ENCODE data around the gene ACBD6.

The ACBD6 gene

DNA sequence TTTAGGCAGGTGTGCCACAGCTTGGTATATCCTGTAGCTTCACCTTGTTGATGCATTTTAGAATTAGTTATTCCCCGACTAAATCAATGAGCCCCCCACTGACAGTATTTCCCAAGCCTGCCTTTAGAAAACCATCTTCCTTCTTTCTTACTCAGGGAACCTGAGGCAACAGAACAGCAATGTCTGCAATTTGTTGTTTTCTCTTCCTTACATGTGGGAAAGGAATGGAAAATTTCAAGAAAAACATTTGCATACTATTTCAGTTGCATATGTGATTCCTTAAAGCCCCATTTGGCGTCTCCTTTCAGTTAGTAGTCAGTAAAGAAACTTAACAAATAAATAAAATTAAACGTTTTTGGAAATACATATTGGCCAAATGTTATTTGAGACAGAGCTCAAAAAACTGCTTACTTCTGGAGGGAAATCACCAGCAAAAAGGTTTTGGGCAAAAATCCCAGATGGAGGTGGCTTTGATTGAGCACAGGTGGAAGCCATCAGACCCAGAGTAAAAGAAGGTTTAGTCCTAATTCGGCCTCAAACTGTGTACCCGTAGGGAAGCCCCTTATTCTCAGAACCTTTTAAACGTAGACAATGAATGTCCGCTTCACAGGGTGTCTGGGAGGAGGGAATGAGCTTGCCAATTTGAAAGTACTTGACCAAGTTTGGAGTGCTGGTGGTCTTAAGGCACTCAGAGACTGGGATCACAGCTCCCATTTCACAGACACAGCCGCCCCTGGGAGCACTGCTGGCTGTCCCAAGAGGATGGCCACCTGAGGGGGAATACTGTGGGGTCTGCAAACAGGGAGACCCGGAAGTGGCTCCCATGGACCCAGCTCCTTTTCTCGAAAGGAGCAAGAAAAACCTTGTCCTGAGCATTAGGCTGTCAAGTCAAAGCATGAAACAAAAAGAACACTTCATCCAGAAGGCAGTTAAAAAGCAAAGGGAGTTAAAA, 263.0 kb downstream of the ACBD6 start:
- no peak overlapping the region for H3K4me3 ChIP-seq
- DNase-seq (ENCODE audit: low read depth, low spot score): no peak
- H3K27ac ChIP-seq: no peak overlapping the region
- H3K9me3 ChIP-seq (ENCODE audit: low read depth, low read length): no peaks in the 10 kb centered on the region
- H3K36me3 ChIP-seq (ENCODE audit: insufficient read depth, low read length): no peaks in the 10 kb centered on the region
- TF ChIP-seq FOXP2 (optimal IDR thresholded peaks at IDR 0.05; ENCODE audit: control extremely low read depth, extremely low read length, insufficient read depth) (no peak), POLR2AphosphoS5 (IDR thresholded peaks at IDR 0.05; ENCODE audit: borderline replicate concordance, low read depth, low read length) (no peak), EZH2 (IDR thresholded peaks at IDR 0.05) (no peak)
- no peak overlapping the region for H3K9ac ChIP-seq (ENCODE audit: insufficient read length)

- TF ChIP-seq FOXP2 (optimal IDR thresholded peaks at IDR 0.05; ENCODE audit: control extremely low read depth, extremely low read length, insufficient read depth) (no peak), POLR2AphosphoS5 (IDR thresholded peaks at IDR 0.05; ENCODE audit: borderline replicate concordance, low read depth, low read length) (no peak), EZH2 (IDR thresholded peaks at IDR 0.05) (no peak)
- Histone ChIP-seq H3K27ac (no peak overlapping the region), H3K4me3 (no peak overlapping the region), H3K9me3 (ENCODE audit: low read depth, low read length) (no peaks in the 10 kb centered on the region), H3K36me3 (ENCODE audit: insufficient read depth, low read length) (no peaks in the 10 kb centered on the region), H3K9ac (ENCODE audit: insufficient read length) (no peak overlapping the region)
- DNase-seq (ENCODE audit: low read depth, low spot score): no peak
Observed at GRCh38 chr1:180238675-180239074, 263.7 kb downstream of the ACBD6 start.
